IMR-90 (cell line): ENCODE measurements around the gene TEKT1. TPM values are rescaled to one million over a fixed set of nuclear protein-coding genes. Genes with fewer than 3 reads are reported as not detected.
"Not testable (repeated sequence)": the region's sequence is repeated elsewhere in the genome, so short reads cannot be mapped to it uniquely, and the experiment has no call there.

Experiments
- ATAC-seq: fragments of 200-7000 bp; cut with Tn5 transposase; 2 replicates; pipeline ENCODE4 v1.9.1; 2020; ENCODE audit warnings: low read depth, mild to moderate bottlenecking, moderate library complexity
- BruUV-seq: library from RNA; stranded (reverse); fragments of 400-500 nt; replicated peaks from 2 replicates; lab custom pipeline; 2021; lab: Mats Ljungman, UMichigan
- CTCF ChIA-PET: fragments of 300-600 bp; formaldehyde crosslinking; extraction: SDS; loops from one replicate; lab custom pipeline; 2021; ENCODE audit warnings: antibody characterized with exemption; lab: Yijun Ruan, JAX
- POLR2A ChIA-PET: fragments of 300-600 bp; sonication (Branson Sonifier 250); formaldehyde crosslinking; loops from one replicate; lab custom pipeline; 2022; ENCODE audit warnings: antibody characterized with exemption; ENCODE audit not compliant: unreplicated experiment; lab: Charles Lee
- DNase-seq: peaks from one replicate; pipeline ENCODE4 v3.0.0; 2013
- H2AFZ ChIP-seq: replicated peaks from 2 replicates; pipeline ENCODE3; 2013; ENCODE audit warnings: low read length, mild to moderate bottlenecking; ENCODE audit not compliant: poor library complexity
- H2AK5ac ChIP-seq: 2 replicates; pipeline ENCODE4 v1.6.1; 2013; ENCODE audit warnings: low read depth, low read length, inconsistent platforms
- H2AK9ac ChIP-seq: replicated peaks from 2 replicates; pipeline ENCODE3; 2013; ENCODE audit warnings: mild to moderate bottlenecking, low read depth, low read length, moderate library complexity; ENCODE audit not compliant: poor library complexity
- H2BK120ac ChIP-seq: 2 replicates; pipeline ENCODE4 v1.6.1; 2013; ENCODE audit warnings: low read depth, low read length, inconsistent platforms
- H2BK15ac ChIP-seq: 3 replicates; pipeline ENCODE4 v1.6.1; 2013; ENCODE audit warnings: low read depth, low read length, inconsistent platforms
- H2BK20ac ChIP-seq: 2 replicates; pipeline ENCODE4 v1.6.1; 2013; ENCODE audit warnings: low read depth, mild to moderate bottlenecking, inconsistent platforms, low read length, moderate library complexity
- H2BK5ac ChIP-seq: 2 replicates; pipeline ENCODE4 v1.6.1; 2013; ENCODE audit warnings: mild to moderate bottlenecking, low read depth, low read length, inconsistent platforms; ENCODE audit not compliant: poor library complexity, severe bottlenecking
- H3K14ac ChIP-seq: replicated peaks from 2 replicates; pipeline ENCODE4 v1.6.1; 2013; ENCODE audit warnings: low read depth, low read length, inconsistent platforms
- H3K18ac ChIP-seq: 2 replicates; pipeline ENCODE4 v1.6.1; 2013; ENCODE audit warnings: low read depth, low read length, control low read depth
- H3K23ac ChIP-seq: 2 replicates; pipeline ENCODE4 v1.6.1; 2013; ENCODE audit warnings: low read depth, low read length, inconsistent platforms
- H3K27ac ChIP-seq: 2 replicates; pipeline ENCODE4 v1.5.1; 2013; ENCODE audit warnings: mild to moderate bottlenecking, control low read depth, low read length; ENCODE audit not compliant: insufficient read depth
- H3K27me3 ChIP-seq: 2 replicates; pipeline ENCODE4 v1.6.1; 2013; ENCODE audit warnings: low read length; ENCODE audit not compliant: control insufficient read depth, insufficient read depth
- H3K36me3 ChIP-seq: 2 replicates; pipeline ENCODE4 v1.6.1; 2013; ENCODE audit warnings: low read length, mixed read lengths; ENCODE audit not compliant: control insufficient read depth, insufficient read depth
- H3K4ac ChIP-seq: 2 replicates; pipeline ENCODE4 v1.6.1; 2013; ENCODE audit warnings: low read depth, low read length, inconsistent platforms
- H3K4me1 ChIP-seq: 2 replicates; pipeline ENCODE4 v1.6.1; 2013; ENCODE audit warnings: low read length, mixed read lengths; ENCODE audit not compliant: control insufficient read depth, insufficient read depth
- H3K4me2 ChIP-seq: 2 replicates; pipeline ENCODE4 v1.6.1; 2013; ENCODE audit warnings: low read depth, mild to moderate bottlenecking, control low read depth, low read length, moderate library complexity
- H3K4me3 ChIP-seq: 2 replicates; pipeline ENCODE4 v1.5.1; 2013; ENCODE audit warnings: low read depth, mild to moderate bottlenecking, control low read depth, low read length, moderate library complexity; ENCODE audit not compliant: insufficient read depth
- H3K56ac ChIP-seq: 2 replicates; pipeline ENCODE4 v1.6.1; 2013; ENCODE audit warnings: low read length, inconsistent platforms; ENCODE audit not compliant: insufficient read depth; ENCODE audit errors: extremely low read depth
- H3K79me1 ChIP-seq, 2 experiments: 2 replicates each; pipeline ENCODE4 v1.6.1; 2013; ENCODE audit warnings: low read length in 2 of 2, inconsistent platforms in 1 of 2, low read depth in 1 of 2
- H3K9ac ChIP-seq: 2 replicates; pipeline ENCODE4 v1.6.1; 2013; ENCODE audit warnings: low read depth, low read length, control low read depth
- H3K9me1 ChIP-seq: 2 replicates; pipeline ENCODE4 v1.6.1; 2013; ENCODE audit warnings: low read length, inconsistent platforms; ENCODE audit not compliant: insufficient read depth
- H3K9me3 ChIP-seq: 2 replicates; pipeline ENCODE4 v1.6.1; 2013; ENCODE audit warnings: low read length; ENCODE audit not compliant: control insufficient read depth, insufficient read depth
- H4K20me1 ChIP-seq: 2 replicates; pipeline ENCODE4 v1.6.1; 2013; ENCODE audit warnings: low read length, inconsistent platforms; ENCODE audit not compliant: insufficient read depth
- H4K5ac ChIP-seq: 2 replicates; pipeline ENCODE4 v1.6.1; 2013; ENCODE audit warnings: mild to moderate bottlenecking, low read depth, low read length, control low read depth
- H4K8ac ChIP-seq, 2 experiments: 2 replicates each; pipeline ENCODE4 v1.6.1; 2013; ENCODE audit warnings: low read depth in 2 of 2, low read length in 2 of 2, control low read depth in 1 of 2, inconsistent platforms in 1 of 2
- H4K91ac ChIP-seq: 2 replicates; pipeline ENCODE4 v1.6.1; 2013; ENCODE audit warnings: low read depth, low read length, inconsistent platforms; ENCODE audit not compliant: insufficient read depth
- WGBS, 2 experiments: methylation state at CpG; one replicate each; pipeline versions ENCODE4 v1.1.5 to v1.1.7; 2013; ENCODE audit warnings: missing lambda C conversion rate in 2 of 2; ENCODE audit not compliant: insufficient read length in 1 of 2; ENCODE audit errors: extremely low coverage in 2 of 2; 5-methylcytosine and 5-hydroxymethylcytosine counted together
- dilution Hi-C: fragments of 300-500 bp; cut with HindIII; formaldehyde crosslinking; loops from one replicate; pipeline ENCODE4 v1.14.3; 2018; ENCODE audit warnings: low sequenced_read_pairs; ENCODE audit not compliant: unreplicated experiment
- in situ Hi-C: fragments of 300-500 bp; cut with MboI; formaldehyde crosslinking; loops from 3 replicates; pipeline ENCODE4 v1.14.3; 2019; ENCODE audit warnings: low sequenced_read_pairs, inconsistent platforms, mixed read lengths
- intact Hi-C: fragments of 100-400 bp; cut with micrococcal nuclease; formaldehyde crosslinking; loops from 2 replicates; pipeline ENCODE4 v1.10.0; 2022
- polyA plus RNA-seq, 3 experiments: library from polyadenylated mRNA; depleted of rRNA; stranded (reverse); fragments of >200 nt; gene quantifications; 2 replicates each; pipeline ENCODE4 v1.2.3, GENCODE V29; 2012; ENCODE audit warnings: low replicate concordance in 1 of 3
- total RNA-seq: library from RNA; depleted of rRNA; stranded (reverse); fragments of >200 nt; gene quantifications from 2 replicates; pipeline ENCODE4 v1.2.3, GENCODE V29; 2012

Gene TEKT1
- total and polyA plus RNA-seq, 2 of the 4 experiments (the other 2 are of a cell fraction): not detected

DNA sequence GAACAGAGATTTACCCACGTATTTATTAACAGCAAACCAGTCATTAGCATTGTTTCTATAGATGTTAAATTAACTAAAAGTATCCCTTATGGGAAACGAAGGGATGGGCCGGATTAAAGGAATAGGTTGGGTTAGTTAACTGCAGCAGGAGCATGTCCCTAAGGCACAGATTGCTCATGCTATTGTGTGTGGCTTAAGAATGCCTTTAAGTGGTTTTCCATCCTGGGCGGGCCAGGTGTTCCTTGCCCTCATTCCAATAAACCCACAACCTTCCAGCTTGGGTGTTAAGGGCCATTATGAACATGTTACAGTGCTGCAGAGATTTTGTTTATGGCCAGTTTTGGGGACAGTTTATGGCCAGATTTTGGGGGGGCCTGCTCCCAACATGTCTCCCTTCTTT lies 43.7 kb upstream of the TEKT1 start:
- H2AFZ ChIP-seq, H3K9me3 ChIP-seq, H3K4me2 ChIP-seq, H2BK120ac ChIP-seq, intact Hi-C loops, DNase-seq, H3K9ac ChIP-seq, H3K27ac ChIP-seq, dilution Hi-C loops, H3K4me1 ChIP-seq, H3K4me3 ChIP-seq, H3K14ac ChIP-seq, H2BK15ac ChIP-seq, H4K20me1 ChIP-seq, H3K23ac ChIP-seq, H2AK9ac ChIP-seq, in situ Hi-C loops, H2BK20ac ChIP-seq, BruUV-seq, H3K36me3 ChIP-seq, ATAC-seq, H3K4ac ChIP-seq, CTCF ChIA-PET, H2AK5ac ChIP-seq, POLR2A ChIA-PET, H3K79me1 ChIP-seq, H4K91ac ChIP-seq, H3K56ac ChIP-seq, H3K27me3 ChIP-seq, H4K5ac ChIP-seq, H3K9me1 ChIP-seq, H4K8ac ChIP-seq, H2BK5ac ChIP-seq, H3K18ac ChIP-seq: not testable (repeated sequence)
- WGBS, 2 experiments: no CpG with 5 or more reads among the region's 4 CpGs
